Liver (tissue), 3 donors: ENCODE measurements around the gene CCNK.

Source experiments
- SP1 ChIP-seq: IDR thresholded peaks from 2 replicates; pipeline ENCODE4 v1.6.1; 2018; ENCODE audit warnings: antibody characterized with exemption, mild to moderate bottlenecking
- TF ChIP-seq, protein P1 (sequence below): fragments of 150-350 bp; IDR thresholded peaks from 2 replicates; pipeline ENCODE4 v1.5.1; 2017; ENCODE audit warnings: improper control_type of control experiment, low read depth, low read length; ENCODE audit not compliant: missing input control
- TF ChIP-seq, protein P2 (sequence below): IDR thresholded peaks from 2 replicates; pipeline ENCODE4 v1.6.1; 2016; ENCODE audit warnings: antibody characterized with exemption
- TF ChIP-seq, protein P3 (sequence below): IDR thresholded peaks from 2 replicates; pipeline ENCODE4 v1.6.1; 2016; ENCODE audit warnings: antibody characterized with exemption, mild to moderate bottlenecking
- donor health status: healthy.
- donor health status: healthy.

DNA sequence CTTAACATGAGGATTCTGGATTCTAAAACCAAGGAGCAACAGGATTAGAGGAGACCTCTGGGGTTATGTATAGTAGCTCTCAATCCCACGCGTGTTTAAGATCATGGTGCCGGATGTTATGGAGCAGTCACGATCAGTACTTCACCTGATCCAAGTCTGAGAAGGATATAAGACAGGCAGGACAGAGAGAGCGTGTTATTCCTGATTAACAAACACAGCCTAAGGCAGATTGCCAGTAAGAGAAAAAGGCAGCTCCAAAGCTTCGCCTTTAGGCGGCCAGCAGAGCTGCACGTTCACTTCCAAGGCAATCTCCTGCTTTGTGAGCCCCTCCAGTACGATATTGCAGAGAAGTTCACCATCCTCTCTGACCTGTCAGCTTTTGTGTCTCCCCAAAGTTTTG lies 6.0 kb upstream of the CCNK start:
- TF ChIP-seq, protein P1, sequence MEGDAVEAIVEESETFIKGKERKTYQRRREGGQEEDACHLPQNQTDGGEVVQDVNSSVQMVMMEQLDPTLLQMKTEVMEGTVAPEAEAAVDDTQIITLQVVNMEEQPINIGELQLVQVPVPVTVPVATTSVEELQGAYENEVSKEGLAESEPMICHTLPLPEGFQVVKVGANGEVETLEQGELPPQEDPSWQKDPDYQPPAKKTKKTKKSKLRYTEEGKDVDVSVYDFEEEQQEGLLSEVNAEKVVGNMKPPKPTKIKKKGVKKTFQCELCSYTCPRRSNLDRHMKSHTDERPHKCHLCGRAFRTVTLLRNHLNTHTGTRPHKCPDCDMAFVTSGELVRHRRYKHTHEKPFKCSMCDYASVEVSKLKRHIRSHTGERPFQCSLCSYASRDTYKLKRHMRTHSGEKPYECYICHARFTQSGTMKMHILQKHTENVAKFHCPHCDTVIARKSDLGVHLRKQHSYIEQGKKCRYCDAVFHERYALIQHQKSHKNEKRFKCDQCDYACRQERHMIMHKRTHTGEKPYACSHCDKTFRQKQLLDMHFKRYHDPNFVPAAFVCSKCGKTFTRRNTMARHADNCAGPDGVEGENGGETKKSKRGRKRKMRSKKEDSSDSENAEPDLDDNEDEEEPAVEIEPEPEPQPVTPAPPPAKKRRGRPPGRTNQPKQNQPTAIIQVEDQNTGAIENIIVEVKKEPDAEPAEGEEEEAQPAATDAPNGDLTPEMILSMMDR: peak; percentile 21
- TF ChIP-seq, protein P2, sequence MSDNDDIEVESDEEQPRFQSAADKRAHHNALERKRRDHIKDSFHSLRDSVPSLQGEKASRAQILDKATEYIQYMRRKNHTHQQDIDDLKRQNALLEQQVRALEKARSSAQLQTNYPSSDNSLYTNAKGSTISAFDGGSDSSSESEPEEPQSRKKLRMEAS: no peak
- TF ChIP-seq, protein P3, sequence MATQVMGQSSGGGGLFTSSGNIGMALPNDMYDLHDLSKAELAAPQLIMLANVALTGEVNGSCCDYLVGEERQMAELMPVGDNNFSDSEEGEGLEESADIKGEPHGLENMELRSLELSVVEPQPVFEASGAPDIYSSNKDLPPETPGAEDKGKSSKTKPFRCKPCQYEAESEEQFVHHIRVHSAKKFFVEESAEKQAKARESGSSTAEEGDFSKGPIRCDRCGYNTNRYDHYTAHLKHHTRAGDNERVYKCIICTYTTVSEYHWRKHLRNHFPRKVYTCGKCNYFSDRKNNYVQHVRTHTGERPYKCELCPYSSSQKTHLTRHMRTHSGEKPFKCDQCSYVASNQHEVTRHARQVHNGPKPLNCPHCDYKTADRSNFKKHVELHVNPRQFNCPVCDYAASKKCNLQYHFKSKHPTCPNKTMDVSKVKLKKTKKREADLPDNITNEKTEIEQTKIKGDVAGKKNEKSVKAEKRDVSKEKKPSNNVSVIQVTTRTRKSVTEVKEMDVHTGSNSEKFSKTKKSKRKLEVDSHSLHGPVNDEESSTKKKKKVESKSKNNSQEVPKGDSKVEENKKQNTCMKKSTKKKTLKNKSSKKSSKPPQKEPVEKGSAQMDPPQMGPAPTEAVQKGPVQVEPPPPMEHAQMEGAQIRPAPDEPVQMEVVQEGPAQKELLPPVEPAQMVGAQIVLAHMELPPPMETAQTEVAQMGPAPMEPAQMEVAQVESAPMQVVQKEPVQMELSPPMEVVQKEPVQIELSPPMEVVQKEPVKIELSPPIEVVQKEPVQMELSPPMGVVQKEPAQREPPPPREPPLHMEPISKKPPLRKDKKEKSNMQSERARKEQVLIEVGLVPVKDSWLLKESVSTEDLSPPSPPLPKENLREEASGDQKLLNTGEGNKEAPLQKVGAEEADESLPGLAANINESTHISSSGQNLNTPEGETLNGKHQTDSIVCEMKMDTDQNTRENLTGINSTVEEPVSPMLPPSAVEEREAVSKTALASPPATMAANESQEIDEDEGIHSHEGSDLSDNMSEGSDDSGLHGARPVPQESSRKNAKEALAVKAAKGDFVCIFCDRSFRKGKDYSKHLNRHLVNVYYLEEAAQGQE: no peak
- no peak for TF ChIP-seq SP1
